HepG2 (cell line): ENCODE measurements around the gene NPIPB9.
"Not testable (repeated sequence)": the region's sequence is repeated elsewhere in the genome, so short reads cannot be mapped to it uniquely, and the experiment has no call there.

ENCODE experiments used
- CBX1 ChIP-seq: IDR thresholded peaks from one replicate; pipeline ENCODE4 v1.6.1; 2016; ENCODE audit warnings: antibody characterized with exemption, low read depth
- HNRNPL ChIP-seq: fragments of 200-400 bp; formaldehyde crosslinking; IDR thresholded peaks from 2 replicates; pipeline ENCODE4 v1.6.1; 2017; ENCODE audit warnings: mild to moderate bottlenecking, low read depth, low read length
- NFE2L2 ChIP-seq: fragments of 150-350 bp; IDR thresholded peaks from 2 replicates; pipeline ENCODE4 v1.6.1; 2014; ENCODE audit warnings: low read length
- NR3C1 ChIP-seq: sonication (generic); formaldehyde crosslinking; IDR thresholded peaks from 2 replicates; pipeline ENCODE4 v1.4.0; 2020; ENCODE audit warnings: missing genetic modification reagents
- POLR2AphosphoS5 ChIP-seq: IDR thresholded peaks from 2 replicates; pipeline ENCODE4 v1.6.1; 2012; ENCODE audit warnings: low read depth, low read length
- SAFB2 ChIP-seq: sonication (generic); formaldehyde crosslinking; IDR thresholded peaks from 2 replicates; pipeline ENCODE4 v1.5.1; 2020; ENCODE audit warnings: missing genetic modification reagents, low read depth, mild to moderate bottlenecking, borderline replicate concordance
- SIN3B ChIP-seq: fragments of 150-350 bp; IDR thresholded peaks from 2 replicates; pipeline ENCODE4 v1.6.1; 2014; ENCODE audit warnings: low read length
- SMARCC2 ChIP-seq: fragments of 450-650 bp; IDR thresholded peaks from 2 replicates; pipeline ENCODE4 v1.6.1; 2017; ENCODE audit warnings: antibody characterized with exemption, mild to moderate bottlenecking
- ZC3H13 ChIP-seq: sonication (generic); formaldehyde crosslinking; IDR thresholded peaks from 2 replicates; pipeline ENCODE4 v1.8.1; 2023; ENCODE audit warnings: mild to moderate bottlenecking, missing genetic modification reagents, moderate library complexity
- ZNF501 ChIP-seq: sonication (generic); formaldehyde crosslinking; IDR thresholded peaks from 2 replicates; pipeline ENCODE4 v1.5.1; 2020; ENCODE audit warnings: mild to moderate bottlenecking, moderate library complexity, missing genetic modification reagents
- TF ChIP-seq, protein P1 (sequence below): sonication (generic); formaldehyde crosslinking; IDR thresholded peaks from 2 replicates; pipeline ENCODE4 v1.4.0; 2020; ENCODE audit warnings: missing genetic modification reagents
- TF ChIP-seq, protein P2 (sequence below), 2 experiments: IDR thresholded peaks; 2 replicates each; pipeline ENCODE4 v1.6.1; 2011 to 2012; ENCODE audit warnings: low read length in 2 of 2, borderline replicate concordance in 1 of 2, low read depth in 1 of 2, mild to moderate bottlenecking in 1 of 2, moderate library complexity in 1 of 2

DNA sequence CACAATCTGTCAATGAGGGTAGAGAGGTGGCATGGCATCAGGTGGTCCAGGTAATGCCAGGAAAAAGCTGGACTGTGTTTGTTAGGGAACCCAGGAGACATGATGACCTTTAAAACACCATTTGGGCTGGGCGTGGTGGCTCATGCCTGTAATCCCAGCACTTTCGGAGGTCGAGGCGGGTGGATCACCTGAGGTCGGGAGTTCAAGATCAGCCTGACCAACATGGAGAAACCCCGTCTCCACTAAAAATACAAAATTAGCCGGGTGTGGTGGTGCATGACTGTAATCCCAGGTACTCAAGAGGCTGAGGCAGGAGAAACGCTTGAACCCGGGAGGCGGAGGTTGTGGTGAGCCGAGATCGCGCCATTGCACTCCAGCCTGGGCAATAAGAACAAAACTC, 69.0 kb downstream of the NPIPB9 start:
- TF ChIP-seq SIN3B; CBX1; NFE2L2; ZNF501 (CRISPR knock-in tag); SAFB2 (CRISPR knock-in tag); ZC3H13; SMARCC2; NR3C1; POLR2AphosphoS5; HNRNPL: not testable (repeated sequence)
- TF ChIP-seq, protein P1, sequence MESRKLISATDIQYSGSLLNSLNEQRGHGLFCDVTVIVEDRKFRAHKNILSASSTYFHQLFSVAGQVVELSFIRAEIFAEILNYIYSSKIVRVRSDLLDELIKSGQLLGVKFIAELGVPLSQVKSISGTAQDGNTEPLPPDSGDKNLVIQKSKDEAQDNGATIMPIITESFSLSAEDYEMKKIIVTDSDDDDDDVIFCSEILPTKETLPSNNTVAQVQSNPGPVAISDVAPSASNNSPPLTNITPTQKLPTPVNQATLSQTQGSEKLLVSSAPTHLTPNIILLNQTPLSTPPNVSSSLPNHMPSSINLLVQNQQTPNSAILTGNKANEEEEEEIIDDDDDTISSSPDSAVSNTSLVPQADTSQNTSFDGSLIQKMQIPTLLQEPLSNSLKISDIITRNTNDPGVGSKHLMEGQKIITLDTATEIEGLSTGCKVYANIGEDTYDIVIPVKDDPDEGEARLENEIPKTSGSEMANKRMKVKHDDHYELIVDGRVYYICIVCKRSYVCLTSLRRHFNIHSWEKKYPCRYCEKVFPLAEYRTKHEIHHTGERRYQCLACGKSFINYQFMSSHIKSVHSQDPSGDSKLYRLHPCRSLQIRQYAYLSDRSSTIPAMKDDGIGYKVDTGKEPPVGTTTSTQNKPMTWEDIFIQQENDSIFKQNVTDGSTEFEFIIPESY (CRISPR knock-in tag): not testable (repeated sequence)
- TF ChIP-seq, protein P2, sequence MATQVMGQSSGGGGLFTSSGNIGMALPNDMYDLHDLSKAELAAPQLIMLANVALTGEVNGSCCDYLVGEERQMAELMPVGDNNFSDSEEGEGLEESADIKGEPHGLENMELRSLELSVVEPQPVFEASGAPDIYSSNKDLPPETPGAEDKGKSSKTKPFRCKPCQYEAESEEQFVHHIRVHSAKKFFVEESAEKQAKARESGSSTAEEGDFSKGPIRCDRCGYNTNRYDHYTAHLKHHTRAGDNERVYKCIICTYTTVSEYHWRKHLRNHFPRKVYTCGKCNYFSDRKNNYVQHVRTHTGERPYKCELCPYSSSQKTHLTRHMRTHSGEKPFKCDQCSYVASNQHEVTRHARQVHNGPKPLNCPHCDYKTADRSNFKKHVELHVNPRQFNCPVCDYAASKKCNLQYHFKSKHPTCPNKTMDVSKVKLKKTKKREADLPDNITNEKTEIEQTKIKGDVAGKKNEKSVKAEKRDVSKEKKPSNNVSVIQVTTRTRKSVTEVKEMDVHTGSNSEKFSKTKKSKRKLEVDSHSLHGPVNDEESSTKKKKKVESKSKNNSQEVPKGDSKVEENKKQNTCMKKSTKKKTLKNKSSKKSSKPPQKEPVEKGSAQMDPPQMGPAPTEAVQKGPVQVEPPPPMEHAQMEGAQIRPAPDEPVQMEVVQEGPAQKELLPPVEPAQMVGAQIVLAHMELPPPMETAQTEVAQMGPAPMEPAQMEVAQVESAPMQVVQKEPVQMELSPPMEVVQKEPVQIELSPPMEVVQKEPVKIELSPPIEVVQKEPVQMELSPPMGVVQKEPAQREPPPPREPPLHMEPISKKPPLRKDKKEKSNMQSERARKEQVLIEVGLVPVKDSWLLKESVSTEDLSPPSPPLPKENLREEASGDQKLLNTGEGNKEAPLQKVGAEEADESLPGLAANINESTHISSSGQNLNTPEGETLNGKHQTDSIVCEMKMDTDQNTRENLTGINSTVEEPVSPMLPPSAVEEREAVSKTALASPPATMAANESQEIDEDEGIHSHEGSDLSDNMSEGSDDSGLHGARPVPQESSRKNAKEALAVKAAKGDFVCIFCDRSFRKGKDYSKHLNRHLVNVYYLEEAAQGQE (IDR thresholded peaks at IDR 0.05; ENCODE audit: borderline replicate concordance in 1 of 2, low read depth in 1 of 2, low read length in 2 of 2): not testable (repeated sequence)
